Lung microvascular endothelial cell (primary cell): ENCODE measurements around the gene SOX2. TPM values are rescaled to one million over a fixed set of nuclear protein-coding genes. Genes with fewer than 3 reads are reported as not detected.
A peak's percentile ranks its signal among the peaks of the same experiment; 100 is the strongest.

Experiments used
- DNase-seq, 2 donors: peaks; one replicate each; pipeline versions ENCODE4 v3.0.0 to v3.0.0-alpha.2; 2010; ENCODE audit warnings: low read depth in 2 of 2
- total RNA-seq: library from RNA; depleted of rRNA; stranded (reverse); fragments of >200 nt; gene quantifications from 2 replicates; pipeline ENCODE4 v1.2.1, GENCODE V29; 2014

The SOX2 gene
- under 0.01 TPM in 1 of 2 replicates, not detected in the other for total RNA-seq

DNA sequence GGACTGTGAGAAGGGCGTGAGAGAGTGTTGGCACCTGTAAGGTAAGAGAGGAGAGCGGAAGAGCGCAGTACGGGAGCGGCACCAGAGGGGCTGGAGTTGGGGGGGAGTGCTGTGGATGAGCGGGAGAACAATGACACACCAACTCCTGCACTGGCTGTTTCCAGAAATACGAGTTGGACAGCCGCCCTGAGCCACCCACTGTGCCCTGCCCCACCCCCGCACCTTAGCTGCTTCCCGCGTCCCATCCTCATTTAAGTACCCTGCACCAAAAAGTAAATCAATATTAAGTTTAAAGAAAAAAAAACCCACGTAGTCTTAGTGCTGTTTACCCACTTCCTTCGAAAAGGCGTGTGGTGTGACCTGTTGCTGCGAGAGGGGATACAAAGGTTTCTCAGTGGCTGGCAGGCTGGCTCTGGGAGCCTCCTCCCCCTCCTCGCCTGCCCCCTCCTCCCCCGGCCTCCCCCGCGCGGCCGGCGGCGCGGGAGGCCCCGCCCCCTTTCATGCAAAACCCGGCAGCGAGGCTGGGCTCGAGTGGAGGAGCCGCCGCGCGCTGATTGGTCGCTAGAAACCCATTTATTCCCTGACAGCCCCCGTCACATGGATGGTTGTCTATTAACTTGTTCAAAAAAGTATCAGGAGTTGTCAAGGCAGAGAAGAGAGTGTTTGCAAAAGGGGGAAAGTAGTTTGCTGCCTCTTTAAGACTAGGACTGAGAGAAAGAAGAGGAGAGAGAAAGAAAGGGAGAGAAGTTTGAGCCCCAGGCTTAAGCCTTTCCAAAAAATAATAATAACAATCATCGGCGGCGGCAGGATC, at the start of gene SOX2:
Gene SOX2 (plus strand): TSS at position 601 of the 811 bp plus-strand sequence. CDS start 436 bp downstream, outside the sequence.
- DNase-seq, result peak; percentile 43 to 78

DNA sequence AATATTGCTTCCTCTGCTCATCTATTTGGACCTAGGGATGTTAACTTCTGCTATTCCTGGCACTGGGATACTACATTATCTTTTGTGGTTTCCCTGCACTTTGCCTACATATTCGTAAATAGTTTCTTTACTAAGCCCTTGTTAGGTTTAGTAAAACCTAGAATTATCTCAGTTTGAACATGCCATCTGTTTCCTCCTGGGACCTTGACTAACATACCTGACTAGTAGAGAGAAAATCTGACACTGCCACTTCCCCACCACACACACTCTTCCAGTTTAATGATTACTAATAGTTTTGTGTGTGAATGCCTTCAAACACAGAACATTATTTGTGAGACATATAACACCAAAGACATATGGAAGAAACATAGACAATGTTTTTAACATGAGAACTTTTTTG, 28.2 kb upstream of the SOX2 start:
- no peak for DNase-seq

- no peak for DNase-seq
Observed at GRCh38 chr3:181687190-181687589, 24.5 kb upstream of the SOX2 start.

DNA sequence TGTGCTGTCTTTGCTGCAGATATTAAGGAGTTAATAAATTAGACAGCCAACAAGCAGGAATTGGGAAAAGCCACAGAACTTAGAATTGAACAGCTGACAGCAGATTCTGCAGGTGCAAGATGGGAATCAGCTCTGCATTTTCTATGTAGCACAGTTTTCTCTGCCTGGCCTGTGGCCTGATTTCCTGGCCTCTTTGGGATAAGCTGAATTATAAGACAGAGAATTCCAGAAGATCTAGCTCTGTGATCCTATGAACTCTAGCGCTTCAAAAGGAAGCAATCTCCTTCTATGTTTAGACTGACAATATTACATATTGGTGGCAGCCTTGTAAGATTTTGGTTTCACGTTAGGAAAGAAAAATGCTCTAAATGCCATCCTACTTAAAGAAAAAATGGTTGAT, 24.0 kb upstream of the SOX2 start:
- DNase-seq, result no peak

DNA sequence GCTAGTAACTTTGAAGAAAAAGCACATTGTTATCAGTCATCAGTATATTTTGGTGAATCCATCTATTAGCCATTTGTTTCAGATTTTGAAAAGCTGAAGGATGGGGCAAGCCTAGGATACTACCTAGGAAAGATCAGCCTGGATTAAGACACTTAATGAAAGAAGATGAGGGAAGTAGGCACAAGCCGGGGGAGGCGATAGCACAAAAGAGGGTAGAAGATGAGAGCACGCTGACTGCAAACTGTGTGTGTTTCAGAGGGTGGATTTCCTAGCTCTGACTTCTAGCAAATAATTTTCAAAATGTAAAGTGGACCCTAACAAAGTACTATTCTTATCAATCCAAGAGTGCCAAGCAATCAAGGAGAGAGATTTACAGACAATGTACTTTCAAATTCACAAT, 22.2 kb upstream of the SOX2 start:
- no peak for DNase-seq

- DNase-seq, result no peak
Observed at GRCh38 chr3:181690769-181691168, 21.0 kb upstream of the SOX2 start.

- DNase-seq, result no peak
Observed at GRCh38 chr3:181691901-181692300, 19.8 kb upstream of the SOX2 start.

DNA sequence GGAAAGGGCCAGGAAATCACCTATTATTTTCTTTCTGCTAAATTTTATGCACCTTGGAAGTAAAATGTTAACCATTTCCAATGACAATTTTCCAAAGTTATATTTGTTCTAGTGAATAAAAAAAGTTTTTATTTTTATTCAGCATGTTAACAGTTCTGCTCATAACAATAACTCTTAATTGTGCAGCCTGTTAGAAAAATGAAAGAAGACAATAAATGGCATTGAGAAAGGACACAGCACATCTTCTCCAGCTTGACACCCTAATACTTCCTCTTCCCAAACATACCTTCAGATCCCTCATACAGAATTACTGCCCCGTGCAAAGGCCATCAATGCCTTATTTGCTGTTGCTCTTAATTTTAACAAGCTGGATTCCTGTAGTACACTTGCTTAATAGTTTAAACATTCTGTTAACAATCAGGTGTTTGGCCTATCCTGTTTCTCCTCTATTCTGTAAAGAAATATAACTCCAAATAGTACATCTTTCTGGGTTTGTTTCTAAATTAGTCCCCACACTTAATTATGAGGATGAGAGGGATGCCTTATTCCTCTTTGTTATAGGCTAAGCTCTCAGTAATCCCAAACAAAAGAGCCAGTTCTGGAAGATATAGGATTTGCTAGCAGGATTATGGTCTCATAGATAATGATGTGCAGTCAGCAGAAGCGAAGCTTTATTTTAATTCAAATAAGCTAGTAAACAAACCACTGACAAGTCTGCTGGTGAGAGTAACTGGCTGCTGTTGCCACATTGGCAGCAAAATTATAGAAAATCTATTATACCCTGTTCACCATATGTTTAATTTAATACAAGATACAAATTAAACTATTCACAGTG, 19.2 kb upstream of the SOX2 start:
- DNase-seq, result no peak

- no peak for DNase-seq
Observed at GRCh38 chr3:181693280-181693679, 18.4 kb upstream of the SOX2 start.

- peak; percentile 35 to 54 for DNase-seq
Observed at GRCh38 chr3:181694805-181695660, 16.7 kb upstream of the SOX2 start.

GRCh38 chr3:181695661-181696491, 15.8 kb upstream of the SOX2 start:
- DNase-seq, result peak; percentile 42 to 46

- DNase-seq, result no peak
Observed at GRCh38 chr3:181696626-181697230, 15.0 kb upstream of the SOX2 start.

- DNase-seq, result no peak
Observed at GRCh38 chr3:181698263-181698954, 13.3 kb upstream of the SOX2 start.

- peak in 1 of 2 donors; percentile 16 for DNase-seq
Observed at GRCh38 chr3:181699171-181699903, 12.4 kb upstream of the SOX2 start.

GRCh38 chr3:181700168-181701087, 11.3 kb upstream of the SOX2 start:
- DNase-seq, result peak; percentile 86 to 88

GRCh38 chr3:181701096-181701495, 10.6 kb upstream of the SOX2 start:
- no peak for DNase-seq

- no peak for DNase-seq
Observed at GRCh38 chr3:181703601-181704420, 7.9 kb upstream of the SOX2 start.
